Activated gamma-delta T cell treated with anti-CD3 and anti-CD28 coated beads, Interleukin-2, amount 50 U/mL, for 16 hours (primary cell): ENCODE data around the gene CARNS1.

ENCODE experiments used
- DNase-seq: peaks from one replicate; pipeline ENCODE4 v3.0.0-alpha.2; 2020; ENCODE audit warnings: low read depth

CARNS1 gene

DNA sequence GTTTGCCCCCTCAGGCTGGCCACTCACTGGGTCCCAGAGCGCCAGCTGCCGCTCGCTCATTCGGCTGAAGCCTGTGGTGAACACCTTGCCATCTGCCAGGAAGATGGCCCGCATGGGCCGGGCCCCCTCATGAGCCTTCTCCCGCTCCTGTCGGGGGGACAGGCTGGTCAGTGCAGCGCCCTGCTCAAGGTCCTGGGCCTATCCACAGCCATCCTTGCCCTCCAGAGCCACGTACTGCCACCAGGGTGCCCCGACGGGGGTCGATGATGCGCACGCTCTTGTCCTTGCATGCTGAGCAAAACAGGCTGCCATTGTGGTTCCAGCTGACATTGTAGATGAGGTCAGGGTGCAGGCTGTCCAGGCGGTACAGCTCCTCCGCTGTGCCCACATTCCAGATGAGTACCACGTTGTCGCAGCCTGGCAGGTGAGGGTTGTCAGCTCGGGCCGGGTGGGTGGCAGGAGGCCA lies 25.7 kb downstream of the CARNS1 start:
- no peak for DNase-seq

DNA sequence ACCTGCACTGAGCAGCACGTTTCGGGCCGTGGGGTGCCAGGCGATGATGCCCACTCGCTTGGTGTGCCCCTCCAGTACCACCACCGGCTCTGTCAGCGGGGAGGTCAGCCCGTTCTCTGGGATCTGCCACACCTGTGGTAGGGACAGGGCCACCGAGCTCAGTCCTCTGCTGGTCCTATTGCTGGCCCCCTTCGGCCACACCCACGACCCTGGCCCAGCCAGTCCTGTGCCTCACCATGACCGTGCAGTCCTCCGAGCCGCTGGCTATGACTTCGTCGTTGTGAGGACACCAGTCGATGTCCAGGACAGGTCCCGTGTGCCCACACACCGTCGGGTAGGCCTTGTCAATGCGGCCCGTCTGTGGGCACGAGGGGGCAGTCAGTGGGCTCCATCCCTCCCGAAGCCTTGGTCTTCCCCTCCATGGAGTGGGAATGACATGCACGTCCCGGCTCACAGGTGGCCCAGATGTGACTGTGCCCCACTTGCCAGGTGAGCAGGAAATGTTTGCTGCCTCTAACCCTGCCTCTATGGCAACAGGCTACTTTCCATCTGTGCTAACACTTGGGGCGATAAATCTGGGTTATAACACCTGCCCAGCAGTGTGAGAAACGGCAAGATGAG lies 26.4 kb downstream of the CARNS1 start:
- DNase-seq, result no peak

DNA sequence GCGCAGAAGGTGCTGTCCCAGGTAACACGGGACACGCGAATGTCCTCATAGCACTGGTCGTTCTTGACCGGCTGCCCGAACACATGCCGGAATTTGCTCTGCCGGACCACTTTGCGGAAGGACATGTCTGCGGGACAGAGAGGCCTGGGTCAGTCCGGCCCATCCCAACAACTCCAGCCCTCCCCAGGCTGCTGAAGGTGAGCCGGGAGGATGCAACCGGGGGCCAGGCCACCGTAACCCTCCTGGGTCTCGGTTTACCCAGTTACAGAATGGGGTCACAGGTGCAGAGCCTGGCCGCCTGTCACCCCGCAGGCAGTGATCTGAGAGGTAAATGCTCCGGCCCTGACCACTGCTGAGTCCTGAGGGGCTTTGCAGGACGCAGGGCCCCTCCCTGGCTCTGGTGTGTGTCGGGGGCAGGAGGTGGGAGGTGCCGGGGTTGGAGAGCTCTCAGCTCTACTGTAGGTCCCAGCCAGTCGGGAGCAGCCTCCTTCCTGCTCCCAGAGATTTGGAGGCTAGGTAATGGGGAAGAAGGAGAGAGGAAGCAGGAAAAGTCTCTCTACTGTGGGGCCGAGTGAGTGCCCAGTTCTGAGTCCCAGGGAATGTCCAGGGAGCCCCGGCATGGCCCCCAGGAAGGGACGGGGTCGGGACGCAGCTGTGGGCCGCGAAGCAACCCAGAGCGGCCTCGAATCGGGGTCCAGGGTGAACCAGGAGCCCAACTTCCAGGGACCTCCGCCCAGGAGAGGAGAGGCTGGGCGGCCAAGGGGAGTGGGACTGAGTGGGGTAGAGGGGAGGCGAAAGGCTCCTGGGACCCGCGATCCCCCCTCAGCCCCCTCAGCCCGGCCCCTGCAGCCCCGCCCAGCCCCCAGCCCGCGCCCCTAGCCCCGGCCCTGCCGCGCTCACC lies 27.3 kb downstream of the CARNS1 start:
- DNase-seq, result no peak

DNA sequence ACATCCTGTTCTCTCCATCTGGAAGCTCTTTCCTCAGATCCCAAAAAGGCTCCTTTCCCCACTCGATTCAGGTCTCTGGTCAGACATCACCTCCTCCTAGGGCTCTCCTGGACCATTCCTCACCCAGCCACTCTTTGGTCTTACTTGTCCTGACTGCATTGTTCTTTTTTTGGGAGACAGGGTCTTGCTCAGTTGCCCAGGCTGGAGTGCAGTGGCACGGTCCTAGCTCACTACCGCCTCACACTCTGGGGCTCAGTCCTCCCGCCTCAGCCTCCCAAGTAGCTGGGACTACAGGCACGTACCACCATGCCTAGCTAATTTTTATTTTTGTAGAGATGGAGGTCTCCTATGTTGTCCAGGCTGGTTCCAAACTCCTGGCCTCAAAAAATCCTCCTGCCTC lies 30.0 kb downstream of the CARNS1 start:
- no peak for DNase-seq

DNA sequence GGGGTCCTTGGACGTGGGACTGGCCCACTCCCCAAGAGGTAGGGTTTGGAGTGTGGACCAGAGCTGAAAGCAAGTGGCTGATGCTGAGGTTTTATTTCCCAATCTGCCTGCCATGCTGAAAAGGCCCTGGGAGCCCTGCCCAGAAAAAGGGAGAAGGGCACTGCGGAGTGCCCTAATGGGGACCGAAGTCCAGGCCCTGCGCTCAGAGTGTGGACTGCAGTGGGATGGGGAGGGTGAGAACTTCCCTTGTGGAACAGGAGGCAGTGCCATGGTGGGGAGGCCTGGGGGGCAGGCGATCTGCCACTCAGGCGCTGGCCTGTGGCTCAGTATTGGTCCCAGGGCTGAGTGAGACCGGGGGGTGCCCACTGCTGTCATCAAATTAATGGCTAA lies 32.7 kb downstream of the CARNS1 start:
- no peak for DNase-seq

DNA sequence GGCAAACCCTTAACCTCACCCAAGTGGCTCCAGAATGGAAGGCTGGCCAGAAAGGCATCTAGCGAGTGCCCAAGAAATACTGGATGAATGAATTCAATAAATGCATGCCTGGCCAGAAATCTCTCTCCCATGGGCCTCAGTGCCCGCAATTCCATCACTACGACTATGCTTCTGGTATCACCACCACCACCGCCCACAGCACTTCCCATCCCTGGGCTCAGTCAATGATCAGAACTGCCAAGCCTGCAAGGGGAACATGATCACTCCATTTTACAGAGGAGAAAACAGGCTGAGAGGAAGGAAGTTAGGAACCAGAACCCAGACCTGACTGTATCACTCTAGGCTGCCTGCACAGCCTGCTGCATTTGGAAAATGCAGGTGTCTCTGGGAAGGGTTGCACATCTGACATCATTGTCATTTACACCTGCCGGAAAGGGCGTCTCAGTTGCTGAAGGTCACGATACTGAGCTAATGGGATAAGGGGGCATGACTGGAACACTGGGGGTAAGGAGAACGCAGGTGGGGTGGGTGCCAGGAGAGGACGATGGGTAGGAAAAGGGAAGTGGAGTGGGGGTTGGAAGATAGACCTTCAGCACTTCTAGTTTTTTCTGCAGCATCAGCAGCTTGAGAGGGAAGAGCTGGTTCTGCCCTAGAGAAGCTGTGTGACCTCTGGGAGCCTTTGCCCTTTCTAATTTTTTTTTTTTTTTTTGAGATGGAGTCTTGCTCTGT lies 33.8 kb downstream of the CARNS1 start:
- no peak for DNase-seq

DNA sequence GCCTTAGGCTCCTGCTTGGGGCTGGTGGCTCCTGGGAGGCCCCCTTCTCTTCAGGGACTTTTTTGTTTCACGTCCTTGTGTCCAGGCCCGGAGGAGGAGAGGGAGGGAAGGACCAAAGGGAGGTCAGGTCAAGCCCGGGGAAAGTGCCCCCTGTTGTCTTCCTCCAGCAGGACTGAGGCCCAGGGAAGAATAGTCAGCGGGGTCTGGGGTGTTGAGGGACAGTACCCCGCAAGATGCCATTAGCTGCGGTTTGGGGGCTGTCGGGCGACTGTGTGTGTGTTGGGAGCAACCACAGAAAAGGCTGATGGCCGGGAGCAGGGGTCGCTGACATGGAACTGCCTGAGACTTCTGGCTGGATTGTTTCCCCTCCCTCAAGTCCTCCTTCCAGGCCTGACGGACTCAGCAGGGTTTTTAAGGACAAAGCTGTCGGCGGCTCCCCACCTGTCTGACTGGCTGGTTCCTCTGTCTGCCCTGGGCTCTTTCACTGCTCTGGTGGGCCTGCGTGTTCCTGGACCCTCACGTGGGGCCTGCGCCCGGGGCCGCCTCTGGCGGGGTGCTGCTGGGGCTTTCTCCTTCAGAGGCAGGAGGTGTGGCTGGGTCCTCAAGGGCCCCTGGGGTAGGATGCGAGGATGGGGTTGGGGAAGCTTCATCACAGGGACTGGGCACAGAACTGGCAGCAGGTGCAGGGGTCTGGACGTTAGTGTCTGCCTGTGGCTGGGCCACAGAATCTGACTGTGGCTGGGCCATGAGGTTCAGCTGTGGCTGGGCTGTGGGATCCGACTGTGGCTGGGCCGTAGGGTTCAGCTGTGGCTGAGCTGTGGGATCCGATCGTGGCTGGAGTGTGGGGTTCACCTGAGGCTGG lies 35.5 kb downstream of the CARNS1 start:
- no peak for DNase-seq

DNA sequence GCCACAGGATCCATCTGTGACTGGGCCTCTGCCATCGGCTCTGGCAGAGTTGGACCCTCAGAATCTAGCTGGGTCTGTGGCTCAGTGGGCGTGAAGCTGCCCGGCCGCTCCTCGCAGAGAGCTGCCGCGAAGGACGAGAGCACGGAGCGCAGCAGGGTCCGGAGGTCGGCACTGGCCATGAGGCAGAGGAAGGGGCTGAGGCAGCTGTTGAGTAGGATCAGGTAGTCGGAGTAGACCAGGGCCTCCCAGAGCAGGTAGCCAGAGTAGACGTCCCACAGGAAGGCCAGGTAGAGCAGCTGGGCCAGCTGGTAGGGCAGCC lies 36.1 kb downstream of the CARNS1 start:
- DNase-seq, result no peak

DNA sequence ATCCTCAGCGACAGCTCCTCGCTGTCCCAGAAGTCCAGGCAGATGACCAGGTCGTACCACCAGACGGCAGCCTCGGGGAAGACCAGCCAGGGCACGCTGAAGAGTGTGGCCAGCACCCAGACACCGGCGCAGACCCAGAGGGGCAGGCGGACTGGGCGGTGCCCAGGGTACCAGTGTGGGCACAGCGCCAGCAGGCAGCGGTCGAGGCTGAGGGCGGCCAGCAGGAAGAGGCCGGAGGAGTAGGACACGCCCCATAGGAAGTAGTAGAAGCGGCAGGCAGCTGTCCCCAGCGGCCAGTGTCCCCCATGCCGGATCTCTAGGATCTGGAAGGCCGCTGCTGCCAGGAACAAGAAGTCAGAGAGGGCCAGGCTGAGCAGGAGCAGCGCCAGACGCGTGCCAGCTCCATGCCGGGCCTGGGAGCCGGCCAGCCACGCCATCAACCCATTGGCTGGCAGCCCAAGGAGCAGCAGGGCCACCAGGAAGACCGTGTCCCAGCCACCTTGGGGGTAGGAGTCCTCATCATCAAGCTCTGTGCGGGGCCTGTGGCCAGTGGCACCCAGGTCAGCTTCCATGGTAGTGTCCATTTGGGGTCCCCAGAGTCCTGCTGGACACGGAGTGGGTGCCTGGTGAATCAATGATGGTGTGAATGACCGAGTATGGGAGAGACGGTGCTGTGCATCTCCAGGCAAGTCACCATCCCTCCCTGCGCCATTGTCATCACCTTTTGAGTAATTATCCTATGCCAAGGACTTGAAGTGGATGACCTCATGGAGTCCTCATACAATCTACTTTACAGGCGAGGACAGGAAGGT lies 36.9 kb downstream of the CARNS1 start, which contains the start of gene GPR152:
Gene GPR152 (minus strand): TSS at position 589 of the 812 bp plus-strand sequence. CDS start 5 bp downstream, at position 584.
- no peak for DNase-seq

DNA sequence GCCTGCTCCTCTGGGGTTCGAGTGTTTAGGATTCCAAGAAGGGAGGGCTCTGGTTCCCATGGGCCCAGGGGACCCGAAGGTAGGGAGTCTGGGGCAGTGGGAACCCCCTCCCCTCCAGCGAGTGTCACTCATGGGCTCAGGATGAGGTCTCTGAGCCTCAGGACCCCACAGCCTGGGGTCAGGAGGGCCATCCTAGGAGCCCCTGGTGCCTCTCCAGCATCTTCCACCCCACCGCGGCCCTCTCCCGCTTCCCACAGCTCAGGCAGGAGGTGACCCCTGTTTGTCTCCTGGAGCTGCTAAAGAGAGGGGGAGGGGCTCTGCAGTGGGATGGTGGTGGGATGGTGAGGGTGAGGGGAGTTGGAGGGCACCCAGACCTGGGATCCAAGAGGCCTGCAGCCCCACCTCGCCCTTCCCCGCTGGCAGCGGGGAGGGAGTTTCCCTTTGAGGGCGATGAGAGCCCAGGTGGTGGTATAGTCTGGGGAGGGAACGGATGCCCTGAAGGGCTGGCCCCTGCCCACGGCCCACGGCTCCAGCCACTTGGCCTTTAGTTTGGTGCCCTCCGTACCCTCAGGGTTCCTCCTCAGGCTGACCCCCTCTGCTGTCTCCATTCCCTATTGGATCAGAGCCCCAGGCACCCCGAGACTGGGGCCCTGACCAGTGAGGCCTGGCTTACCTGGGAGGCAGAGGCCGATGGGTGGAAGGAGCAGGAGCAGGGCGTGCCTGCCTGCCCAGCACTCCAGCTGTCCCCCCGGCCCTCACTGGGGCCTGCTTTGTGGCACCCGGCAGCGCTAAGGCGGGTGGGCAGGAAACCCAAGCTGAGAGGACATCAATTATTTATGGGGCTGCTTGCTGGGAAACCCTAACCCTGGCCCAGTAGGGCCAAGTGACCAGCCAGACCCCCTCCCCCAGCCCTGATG lies 38.6 kb downstream of the CARNS1 start:
- no peak for DNase-seq

DNA sequence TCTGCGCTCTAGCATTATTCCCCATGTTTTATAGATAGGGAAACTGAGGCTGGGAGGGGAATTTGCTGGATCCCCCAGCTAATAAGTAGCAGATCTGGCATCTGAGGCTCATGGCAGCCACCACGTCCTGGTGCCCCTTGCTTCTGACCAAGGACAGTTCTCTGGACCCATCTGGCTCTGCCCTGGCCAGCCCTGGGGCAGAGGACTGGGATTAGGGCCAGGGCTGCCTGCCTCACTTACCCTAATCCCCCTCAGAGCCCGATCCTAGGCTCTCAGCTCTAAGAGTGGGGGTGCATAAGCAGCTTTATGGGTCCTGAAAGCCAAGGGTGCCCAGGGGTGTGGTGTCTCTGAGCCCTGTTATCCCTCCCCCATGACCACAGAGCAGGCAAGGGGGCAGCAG lies 39.6 kb downstream of the CARNS1 start, which contains the start of gene CABP4:
Gene CABP4 (plus strand): TSS at position 301 of the 400 bp plus-strand sequence. CDS start 70 bp downstream, at position 371.
- DNase-seq, result no peak

DNA sequence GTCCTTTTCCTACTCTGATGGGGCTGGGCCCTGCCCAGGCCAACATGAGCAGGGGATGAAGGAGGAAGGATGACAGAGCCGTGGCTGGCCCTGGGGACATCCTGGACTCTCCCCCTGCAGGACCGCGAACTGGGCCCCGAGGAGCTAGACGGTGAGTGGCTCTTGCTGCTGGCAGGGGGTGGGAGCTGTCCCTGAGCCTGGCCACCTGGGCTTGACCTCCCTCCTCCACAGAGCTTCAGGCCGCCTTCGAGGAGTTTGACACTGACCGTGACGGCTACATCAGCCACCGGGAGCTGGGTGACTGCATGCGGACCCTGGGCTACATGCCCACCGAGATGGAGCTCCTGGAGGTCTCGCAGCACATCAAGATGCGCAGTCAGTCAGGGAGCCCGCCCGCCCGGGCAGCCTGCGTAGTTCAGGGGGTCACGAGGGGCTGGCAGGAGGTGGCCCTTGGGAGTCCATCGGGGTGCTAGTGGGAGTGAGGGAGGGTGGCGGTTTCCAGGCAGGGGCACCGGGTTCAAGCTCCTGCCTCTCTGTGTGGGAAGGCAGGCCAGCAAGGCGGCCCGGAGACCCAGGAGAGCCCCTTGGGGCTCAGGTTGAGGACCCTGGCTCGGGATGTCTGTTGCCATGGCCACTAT lies 40.7 kb downstream of the CARNS1 start:
- DNase-seq, result no peak

DNA sequence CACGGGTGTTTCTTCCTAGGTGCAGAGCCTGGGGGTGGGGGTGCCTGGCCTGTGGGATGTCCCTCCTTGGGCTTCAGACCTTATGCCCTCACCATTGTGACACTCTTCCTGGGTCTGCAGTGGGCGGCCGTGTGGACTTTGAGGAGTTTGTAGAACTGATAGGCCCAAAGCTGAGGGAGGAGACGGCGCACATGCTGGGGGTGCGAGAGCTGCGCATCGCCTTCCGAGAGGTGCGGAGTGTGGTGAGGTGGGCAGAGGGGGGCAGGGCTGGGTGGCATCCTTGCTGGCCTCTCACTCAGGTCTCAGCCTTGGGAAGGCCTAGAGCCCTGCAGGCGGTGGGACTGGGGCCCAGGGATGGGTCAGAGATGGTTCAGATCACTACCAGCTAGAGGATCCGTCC lies 42.0 kb downstream of the CARNS1 start:
- no peak for DNase-seq

DNA sequence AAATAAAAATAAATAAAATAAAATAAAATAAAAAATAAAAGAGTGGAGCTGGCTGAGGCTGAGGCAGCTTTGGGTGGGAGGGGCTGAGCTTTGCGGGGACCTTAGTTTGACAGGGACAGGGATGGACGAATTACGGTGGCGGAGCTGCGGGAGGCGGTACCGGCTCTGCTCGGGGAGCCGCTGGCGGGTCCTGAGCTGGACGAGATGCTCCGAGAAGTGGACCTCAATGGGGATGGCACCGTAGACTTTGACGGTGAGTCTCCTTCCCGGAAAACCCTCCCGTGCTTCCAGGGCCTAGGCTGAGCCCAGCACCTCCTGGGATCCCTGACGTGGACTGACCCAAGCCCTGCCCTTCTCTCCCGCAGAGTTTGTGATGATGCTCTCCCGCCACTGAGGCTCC lies 42.8 kb downstream of the CARNS1 start:
- no peak for DNase-seq

DNA sequence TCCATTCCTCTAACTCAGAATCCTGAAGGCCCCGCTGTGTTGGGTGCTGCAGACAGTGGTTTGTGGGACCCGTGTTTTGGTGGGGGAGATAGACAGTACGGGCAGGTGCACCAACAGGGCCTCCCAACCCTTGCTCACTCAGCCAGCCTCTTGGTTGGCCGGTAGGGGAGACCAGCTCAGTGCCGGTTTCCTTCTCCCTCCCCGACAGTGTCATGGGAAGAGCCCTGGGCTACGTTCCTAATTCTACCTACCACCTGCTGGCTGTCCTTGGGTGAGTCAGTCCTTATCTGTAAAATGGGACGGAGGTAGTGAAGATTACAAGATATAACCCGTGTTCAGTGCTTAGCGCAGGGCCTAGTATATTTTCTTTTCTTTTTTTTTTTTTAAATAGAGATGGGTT lies 47.7 kb downstream of the CARNS1 start:
- no peak for DNase-seq

DNA sequence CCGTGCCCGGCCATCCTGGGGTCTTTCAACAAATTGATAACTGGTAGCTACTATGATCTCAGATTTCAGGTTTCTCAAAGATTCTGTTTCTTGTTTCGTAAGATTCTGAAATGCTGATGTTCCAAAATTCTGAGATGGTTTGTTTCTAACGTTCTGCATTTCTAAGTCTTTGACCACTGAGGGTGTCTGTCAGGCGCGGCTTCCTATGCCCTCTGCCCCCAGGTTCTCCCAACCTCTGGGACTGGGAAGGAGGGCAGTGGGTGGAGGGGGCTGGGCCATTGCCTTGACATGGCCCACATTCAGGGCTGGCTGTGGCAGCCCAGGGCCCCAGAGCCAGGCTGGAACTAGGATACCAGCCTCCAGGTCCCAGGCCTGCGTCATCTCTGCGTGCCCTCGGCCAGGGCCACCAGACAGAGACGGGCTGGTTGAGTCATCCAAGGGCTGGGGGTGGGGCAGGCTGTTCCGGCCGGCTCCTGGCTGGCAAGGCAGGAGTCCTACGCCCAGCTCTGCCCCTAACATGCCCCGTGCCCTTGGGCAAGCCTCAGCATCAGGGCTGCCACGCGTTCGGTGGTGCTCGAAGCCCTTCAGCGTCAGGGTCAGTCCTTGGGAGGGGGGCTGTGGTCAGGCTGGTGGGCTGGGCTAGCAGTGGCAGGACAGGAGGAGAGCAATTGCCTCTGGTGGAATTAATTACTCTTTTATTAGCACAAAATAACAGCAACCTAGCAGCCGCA lies 48.4 kb downstream of the CARNS1 start:
- no peak for DNase-seq

DNA sequence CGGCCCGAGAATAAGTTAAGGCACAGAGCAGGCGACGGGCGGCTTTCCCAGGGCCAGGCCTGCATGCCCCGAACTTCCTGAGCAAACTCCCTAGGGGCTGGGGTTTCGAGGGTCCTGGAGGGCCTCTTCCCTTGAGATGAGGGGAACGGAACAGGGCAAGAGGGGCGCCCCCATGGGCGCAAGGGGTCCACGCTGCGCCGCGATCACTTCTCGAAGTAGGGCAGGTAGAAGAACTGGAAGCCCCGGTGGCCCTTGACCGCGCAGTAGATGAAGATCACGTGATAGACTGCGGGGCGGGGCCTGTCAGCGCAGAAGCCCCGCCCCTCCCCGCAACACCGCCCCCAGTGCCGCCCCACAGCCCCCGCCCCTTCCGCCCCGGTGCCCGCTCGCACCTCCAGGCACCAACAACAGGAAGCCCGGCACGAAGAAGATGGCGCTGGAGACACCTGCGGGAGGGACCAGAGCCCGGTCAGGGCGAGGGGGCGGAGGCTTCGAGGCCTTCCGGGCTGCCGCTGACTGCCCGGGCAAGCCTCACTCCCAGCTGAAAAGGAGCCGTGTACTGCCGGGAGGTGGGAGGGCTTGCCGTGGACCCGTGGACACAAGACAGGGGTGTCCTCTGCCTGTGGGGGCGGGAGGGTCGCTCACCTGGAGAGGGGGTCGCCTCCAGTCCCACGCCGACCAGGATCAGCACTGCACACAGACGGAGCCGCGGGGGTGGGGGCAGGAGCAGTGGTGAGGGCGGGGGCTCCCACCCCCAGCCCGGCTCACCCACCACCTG lies 49.1 kb downstream of the CARNS1 start:
- peak; percentile 90 for DNase-seq

DNA sequence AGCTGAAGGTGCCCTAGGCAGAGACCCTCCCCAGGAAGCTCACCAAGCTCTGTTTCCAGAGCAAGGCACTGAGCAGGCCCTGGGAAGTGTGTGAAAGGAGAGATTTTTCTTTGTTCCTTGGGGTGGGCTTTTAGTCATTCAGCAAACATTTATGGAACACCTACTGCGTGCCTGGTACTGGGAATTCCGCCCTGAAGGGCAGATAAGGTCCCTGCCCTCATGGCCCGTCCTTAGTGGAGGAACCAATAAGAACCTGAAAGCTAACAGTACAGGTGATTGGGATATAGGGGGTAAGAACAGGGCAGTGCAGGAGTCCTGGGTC lies 49.7 kb downstream of the CARNS1 start:
- no peak for DNase-seq
